Brain microvascular endothelial cell (primary cell): ENCODE data around the gene MYPN.

Experiments used
- DNase-seq: peaks from one replicate; pipeline ENCODE4 v3.0.0-alpha.2; 2020
- H3K27ac ChIP-seq: fragments of 250-450 bp; sonication (Bioruptor Pico); 2 replicates; pipeline ENCODE4 v1.5.1; 2020; ENCODE audit warnings: mild to moderate bottlenecking, moderate library complexity
- H3K27me3 ChIP-seq: fragments of 250-450 bp; sonication (Bioruptor Pico); replicated peaks from 2 replicates; pipeline ENCODE4 v1.5.1; 2020; ENCODE audit warnings: mild to moderate bottlenecking
- H3K36me3 ChIP-seq: fragments of 250-450 bp; sonication (Bioruptor Pico); replicated peaks from 2 replicates; pipeline ENCODE4 v1.5.1; 2020; ENCODE audit warnings: mild to moderate bottlenecking
- H3K4me3 ChIP-seq: 2 replicates; pipeline ENCODE4 v1.5.1; 2011; ENCODE audit warnings: low read depth, mild to moderate bottlenecking, control low read depth, low read length, moderate library complexity
- CTCF ChIP-seq: IDR thresholded peaks from 2 replicates; pipeline ENCODE4 v1.5.1; 2011; ENCODE audit warnings: low read depth, mild to moderate bottlenecking, moderate library complexity, low read length, control low read depth, inconsistent platforms; ENCODE audit errors: missing control alignments
- in situ Hi-C: cut with HindIII; loops from 2 replicates; pipeline ENCODE4 v1.10.0; 2017; ENCODE audit warnings: low sequenced_read_pairs, low pct_ligation_motif_present

Gene MYPN

GRCh38 chr10:68111584-68111983 is 2.3 kb downstream of the MYPN start:
- no peak overlapping the region for H3K27ac ChIP-seq
- H3K36me3 ChIP-seq: no peaks in the 10 kb centered on the region
- no peaks in the 10 kb centered on the region for H3K27me3 ChIP-seq
- no peak for TF ChIP-seq CTCF
- no peak overlapping the region for H3K4me3 ChIP-seq
- in situ Hi-C loops: no loop called here
- DNase-seq: no peak

- Histone ChIP-seq H3K27me3 (no peaks in the 10 kb centered on the region), H3K27ac (no peak overlapping the region), H3K36me3 (no peaks in the 10 kb centered on the region), H3K4me3 (no peak overlapping the region)
- no peak for DNase-seq
- no peak for TF ChIP-seq CTCF
- in situ Hi-C loops: no loop called here
Observed at GRCh38 chr10:68112837-68113236, 3.5 kb downstream of the MYPN start.

- in situ Hi-C loops: no loop called here
- DNase-seq: no peak
- TF ChIP-seq CTCF: no peak
- Histone ChIP-seq H3K27ac (no peak overlapping the region), H3K36me3 (no peaks in the 10 kb centered on the region), H3K4me3 (no peak overlapping the region), H3K27me3 (no peaks in the 10 kb centered on the region)
Observed at GRCh38 chr10:68118657-68119056, 9.4 kb downstream of the MYPN start.

- H3K27me3 ChIP-seq: no peaks in the 10 kb centered on the region
- no peak overlapping the region for H3K27ac ChIP-seq
- no peaks in the 10 kb centered on the region for H3K36me3 ChIP-seq
- H3K4me3 ChIP-seq: no peak overlapping the region
- in situ Hi-C loops: no loop called here
- no peak for DNase-seq
- no peak for TF ChIP-seq CTCF
Observed at GRCh38 chr10:68121020-68121743, 11.9 kb downstream of the MYPN start.

- no peak for DNase-seq
- TF ChIP-seq CTCF: no peak
Observed at GRCh38 chr10:68121852-68122251, 12.6 kb downstream of the MYPN start.

GRCh38 chr10:68124718-68125117 is 15.4 kb downstream of the MYPN start:
- no peak for DNase-seq
- Histone ChIP-seq H3K36me3 (no peaks in the 10 kb centered on the region), H3K4me3 (no peak overlapping the region), H3K27ac (no peak overlapping the region), H3K27me3 (no peaks in the 10 kb centered on the region)
- TF ChIP-seq CTCF: no peak
- in situ Hi-C loops: no loop called here

More at GRCh38 chr10:68121852-68122251, 12.6 kb downstream of the MYPN start:
- in situ Hi-C loops: no loop called here
- Histone ChIP-seq H3K27me3 (no peaks in the 10 kb centered on the region), H3K27ac (no peak overlapping the region), H3K36me3 (no peaks in the 10 kb centered on the region), H3K4me3 (no peak overlapping the region)
